ENCODE results near the gene NBPF11. TPM values are rescaled to one million over a fixed set of nuclear protein-coding genes. Genes with fewer than 3 reads are reported as not detected.

Gene NBPF11
- total RNA-seq, 1 experiment from 2014 or later = 6.0 TPM

- Histone ChIP-seq H3K4me2 (ENCODE audit: low read length) (no peak overlapping the region), H3K36me3 (ENCODE audit: control insufficient read depth in 1 of 2, insufficient read depth in 2 of 2, low read length in 2 of 2) (no peaks in the 10 kb centered on the region), H3K9me2 (ENCODE audit: insufficient read depth) (no peaks in the 10 kb centered on the region), H3K9ac (ENCODE audit: low read length) (no peak overlapping the region), H2AFZ (ENCODE audit: low read depth, low read length, poor library complexity, severe bottlenecking) (no peak overlapping the region), H4K20me1 (ENCODE audit: insufficient read depth) (no peaks in the 10 kb centered on the region), H3K27ac (ENCODE audit: low read depth, low read length) (no peak overlapping the region), H3K4me1 (ENCODE audit: control insufficient read depth in 1 of 2, insufficient read depth in 2 of 2, low read length in 2 of 2) (no peaks in the 10 kb centered on the region), H3K9me3 (ENCODE audit: control insufficient read depth in 1 of 2, insufficient read depth in 1 of 2, low read depth in 1 of 2, low read length in 2 of 2) (no peaks in the 10 kb centered on the region), H3K79me2 (ENCODE audit: insufficient read depth, low read length) (no peaks in the 10 kb centered on the region), H3K27me3 (ENCODE audit: insufficient read depth, low read length) (no peaks in the 10 kb centered on the region), H3K4me3 (replicated peaks in 1 of 2; ENCODE audit: low read depth in 1 of 2, low read length in 2 of 2) (no peak overlapping the region)
- CTCF ChIA-PET = no interaction called here
- POLR2A ChIA-PET = no interaction called here
- RAD21 ChIA-PET (ENCODE audit: low non-redundant PET in 1 of 2, low total read pairs in 2 of 2, uncharacterized antibody in 2 of 2, unreplicated experiment in 2 of 2) = no interaction called here
- no TSS peak for BruUV-seq (replicated peaks)
- TF ChIP-seq CTCF (IDR thresholded peaks at IDR 0.05 in 2 of 3, conservative IDR thresholded peaks at IDR 0.05 in 1 of 3; ENCODE audit: borderline replicate concordance in 1 of 3, insufficient read depth in 1 of 3, low read depth in 2 of 3, low read length in 2 of 3) = no peak
- no peak for TF ChIP-seq RAD21 (IDR thresholded peaks at IDR 0.05; ENCODE audit: low read depth)
- TF ChIP-seq, protein P1, sequence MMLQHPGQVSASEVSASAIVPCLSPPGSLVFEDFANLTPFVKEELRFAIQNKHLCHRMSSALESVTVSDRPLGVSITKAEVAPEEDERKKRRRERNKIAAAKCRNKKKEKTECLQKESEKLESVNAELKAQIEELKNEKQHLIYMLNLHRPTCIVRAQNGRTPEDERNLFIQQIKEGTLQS (IDR thresholded peaks at IDR 0.05) = no peak
- no peak for TF ChIP-seq YY1 (IDR thresholded peaks at IDR 0.05; ENCODE audit: extremely low read depth, insufficient replicate concordance, low read depth, low read length)
- TF ChIP-seq SP1 (IDR thresholded peaks at IDR 0.05; ENCODE audit: low read depth) = no peak
- TF ChIP-seq EZH2phosphoT487 (IDR thresholded peaks at IDR 0.05; ENCODE audit: borderline replicate concordance) = no peak
- TF ChIP-seq ZFX (IDR thresholded peaks at IDR 0.05) = no peak
- no peak for TF ChIP-seq ELF1 (IDR thresholded peaks at IDR 0.05; ENCODE audit: borderline replicate concordance, low read depth)
- TF ChIP-seq JUND (IDR thresholded peaks at IDR 0.05) = no peak
- no peak for TF ChIP-seq EZH2 (IDR thresholded peaks at IDR 0.05)
- no peak for DNase-seq (ENCODE audit: low read depth, low spot score)
- ATAC-seq = no peak
- intact Hi-C loops (cut with micrococcal nuclease) = no loop called here
These were observed 7.9 kb upstream of the NBPF11 start for GRCh38 chr1:148160048-148160342.

Measured in HCT116 (cell line).